NCI-H1436 (cell line): ENCODE results near the gene DHRS13.
"Not testable (repeated sequence)": the region's sequence is repeated elsewhere in the genome, so short reads cannot be mapped to it uniquely, and the experiment has no call there.

Source experiments
- DNase-seq: peaks from one replicate; lab custom pipeline; 2025; lab: John Stamatoyannopoulos, UW

Gene DHRS13

DNA sequence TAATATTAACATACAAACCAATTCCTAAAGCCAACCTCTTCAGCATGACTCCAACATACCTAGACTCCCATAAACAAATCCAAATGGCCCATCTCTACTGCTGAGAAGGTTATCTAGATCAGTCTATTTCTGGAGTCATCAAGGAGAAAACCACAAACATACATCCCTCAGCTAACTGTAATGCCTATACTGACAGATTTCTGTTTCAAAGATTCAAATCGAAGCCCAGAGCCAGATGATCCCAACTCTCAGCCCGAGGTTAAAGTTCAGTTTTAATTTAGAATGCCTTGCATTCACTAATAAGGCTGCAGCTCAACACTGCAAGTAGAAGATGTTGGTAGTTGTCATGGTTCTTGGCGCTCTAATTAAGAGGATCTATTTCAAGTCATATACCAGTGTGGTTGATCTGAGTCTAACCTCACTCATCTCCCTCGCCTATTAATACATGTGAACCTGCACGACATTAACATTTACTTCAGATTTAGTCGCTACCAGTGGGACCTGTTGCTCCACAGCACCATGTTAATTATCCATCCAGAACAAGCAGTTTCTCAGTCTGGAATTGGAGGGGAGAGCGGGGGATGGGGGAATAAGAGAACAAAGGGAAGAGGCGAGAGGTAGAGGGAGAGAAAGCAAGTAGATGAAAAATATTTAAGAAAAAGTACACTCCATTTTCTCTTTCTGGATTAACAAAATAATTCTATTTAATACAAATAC is 33.0 kb upstream of the DHRS13 start:
- DNase-seq: no peak

DNA sequence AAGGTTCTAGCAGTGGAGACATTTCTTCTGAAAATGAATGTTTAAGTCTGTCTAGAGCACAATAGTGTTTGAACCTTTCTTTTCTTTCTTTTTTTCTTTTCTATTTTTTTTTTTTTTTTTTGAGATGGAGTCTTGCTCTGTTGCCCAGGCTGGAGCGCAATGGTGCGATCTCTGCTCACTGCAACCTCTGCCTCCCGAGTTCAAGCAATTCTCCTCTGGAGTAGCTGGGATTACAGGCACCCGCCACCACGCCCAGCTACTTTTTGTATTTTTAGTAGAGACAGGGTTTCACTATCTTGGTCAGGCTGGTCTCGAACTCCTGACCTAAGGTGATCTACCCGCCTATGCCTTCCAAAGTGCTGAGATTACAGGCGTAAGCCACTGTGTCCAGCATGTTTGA is 31.6 kb upstream of the DHRS13 start:
- not testable (repeated sequence) for DNase-seq

DNA sequence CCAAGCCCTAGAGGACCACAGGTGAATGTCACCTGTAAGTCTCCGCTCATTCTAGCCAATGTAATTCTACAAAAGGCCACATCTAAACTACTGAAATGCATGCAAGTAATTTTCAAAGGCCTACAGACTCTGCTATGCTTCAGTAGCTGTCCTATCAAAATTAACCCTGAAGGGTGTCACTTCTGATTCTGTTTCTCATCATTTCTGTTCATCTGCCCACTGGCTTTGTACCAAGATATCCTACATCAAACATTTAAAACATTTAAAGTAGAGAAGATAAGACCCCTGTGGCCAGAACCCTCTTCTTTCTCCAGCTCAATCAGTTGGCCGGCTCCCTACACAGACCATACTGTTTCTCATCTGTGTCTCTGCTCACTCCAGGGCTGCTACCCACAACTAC is 26.9 kb upstream of the DHRS13 start:
- no peak for DNase-seq

DNA sequence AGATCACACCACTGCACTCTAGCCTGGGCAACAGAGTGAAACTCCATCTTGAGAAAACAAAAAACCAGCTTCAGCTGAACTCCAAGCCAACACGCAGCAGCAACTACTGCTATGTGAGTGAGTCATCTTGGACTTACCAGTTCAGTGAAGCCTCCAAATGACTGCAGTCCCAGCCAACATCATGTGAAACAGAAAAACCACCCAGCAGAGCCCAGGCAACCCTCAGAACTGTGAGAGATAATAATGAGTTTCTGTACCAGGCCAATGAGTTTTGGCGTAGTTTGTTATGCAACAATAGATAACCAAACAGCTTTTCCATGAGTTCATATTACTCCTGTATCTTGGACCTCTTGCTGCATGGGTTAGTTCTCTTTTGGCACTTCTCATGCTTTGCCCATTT is 25.2 kb upstream of the DHRS13 start:
- DNase-seq: no peak

DNA sequence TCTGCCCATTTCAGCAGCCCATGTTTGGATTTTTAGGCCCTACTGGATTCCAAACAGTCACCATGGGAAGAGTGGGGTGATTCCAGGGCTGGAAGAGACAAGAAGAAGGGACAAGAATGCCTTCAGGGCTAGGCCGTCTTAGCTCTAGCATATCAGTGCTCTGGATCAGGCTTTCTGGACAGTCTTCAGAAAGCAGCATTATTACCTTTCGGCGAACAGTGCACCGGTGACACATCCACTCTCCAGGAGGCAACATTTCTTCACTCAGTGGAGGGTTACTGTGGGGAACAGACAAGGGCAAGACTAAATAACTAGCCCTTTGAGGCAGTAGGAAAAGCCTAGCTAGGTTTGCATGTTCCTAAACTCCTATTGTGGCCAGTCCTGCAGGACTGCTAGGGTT is 23.9 kb upstream of the DHRS13 start:
- DNase-seq: no peak

DNA sequence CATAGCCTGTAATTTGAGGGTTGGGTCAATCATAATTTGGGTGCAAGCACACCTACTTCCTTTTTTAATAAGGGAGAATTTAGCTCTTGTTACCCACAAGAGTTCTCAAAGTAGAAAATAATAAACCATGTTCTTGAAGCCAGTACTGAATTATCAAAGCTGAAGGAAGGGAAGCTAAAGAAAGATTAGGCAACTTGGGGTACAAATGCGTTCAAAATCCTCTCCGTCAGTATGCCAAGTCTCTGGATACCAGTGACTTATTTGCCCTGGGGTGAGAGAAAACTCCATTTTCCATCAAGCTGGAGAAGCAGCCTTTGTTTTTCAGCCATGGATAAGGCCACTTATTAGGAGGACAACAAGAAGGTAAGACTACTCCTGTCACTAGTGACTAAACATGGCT is 23.5 kb upstream of the DHRS13 start:
- DNase-seq: no peak

DNA sequence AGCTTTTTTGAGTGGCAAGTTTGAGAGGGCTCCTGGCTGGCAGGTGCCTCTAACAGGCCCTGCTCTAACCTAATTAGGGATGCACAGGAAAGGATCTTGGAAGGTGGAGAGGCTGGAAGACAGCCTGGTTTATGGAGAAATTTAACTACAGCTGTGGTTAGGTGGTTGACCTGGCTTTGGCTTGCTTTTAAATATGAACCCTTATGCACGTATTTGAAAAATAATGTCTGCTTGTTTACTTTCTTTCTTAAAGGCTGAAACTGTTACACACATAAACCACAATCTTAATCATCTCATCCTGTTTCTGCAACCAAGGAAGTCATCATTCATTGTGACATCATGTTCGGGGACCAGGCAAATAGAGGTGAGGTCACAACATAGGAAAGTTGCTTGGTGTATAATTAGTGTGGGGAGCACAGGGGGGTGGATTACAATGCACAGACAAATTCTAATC is 23.1 kb upstream of the DHRS13 start:
- no peak for DNase-seq

DNA sequence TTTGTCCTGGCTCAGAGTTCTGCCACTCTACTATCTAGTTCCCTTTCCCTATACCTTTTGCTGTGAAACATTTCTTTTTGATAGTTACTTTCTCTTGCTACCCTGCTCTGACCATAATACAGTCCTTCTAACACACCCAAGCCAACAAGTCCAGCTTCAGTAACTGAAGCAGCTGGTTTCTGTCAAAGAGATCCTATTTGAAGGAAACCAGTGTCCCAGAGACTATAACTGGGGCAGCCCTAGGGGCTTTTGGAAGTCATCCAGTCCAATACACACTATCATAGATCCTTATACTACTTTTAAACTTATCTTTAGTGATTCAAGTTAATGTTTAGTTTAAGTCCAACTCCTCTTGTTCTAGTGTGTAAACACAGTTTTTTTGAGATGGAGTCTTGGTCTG is 17.3 kb upstream of the DHRS13 start:
- DNase-seq: no peak

DNA sequence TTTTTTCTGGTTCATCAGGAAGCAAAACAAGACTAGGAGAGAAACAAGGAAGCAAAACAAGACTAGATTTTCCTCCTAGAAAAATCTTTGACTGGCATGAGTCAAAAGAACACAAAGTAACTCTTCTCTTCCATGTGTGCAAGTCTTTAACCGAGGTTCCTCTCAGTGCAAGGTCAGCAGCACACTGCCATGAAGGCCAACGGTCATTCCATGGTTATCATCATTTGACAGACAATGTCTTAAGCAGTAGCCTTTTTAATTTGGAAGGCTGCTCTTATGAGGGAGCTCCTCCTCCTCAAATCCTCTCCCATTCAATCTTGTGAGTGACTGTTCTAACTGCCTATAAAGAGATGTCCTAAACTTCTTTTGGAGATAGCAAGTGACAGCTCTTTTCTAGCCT is 15.4 kb upstream of the DHRS13 start:
- no peak for DNase-seq

DNA sequence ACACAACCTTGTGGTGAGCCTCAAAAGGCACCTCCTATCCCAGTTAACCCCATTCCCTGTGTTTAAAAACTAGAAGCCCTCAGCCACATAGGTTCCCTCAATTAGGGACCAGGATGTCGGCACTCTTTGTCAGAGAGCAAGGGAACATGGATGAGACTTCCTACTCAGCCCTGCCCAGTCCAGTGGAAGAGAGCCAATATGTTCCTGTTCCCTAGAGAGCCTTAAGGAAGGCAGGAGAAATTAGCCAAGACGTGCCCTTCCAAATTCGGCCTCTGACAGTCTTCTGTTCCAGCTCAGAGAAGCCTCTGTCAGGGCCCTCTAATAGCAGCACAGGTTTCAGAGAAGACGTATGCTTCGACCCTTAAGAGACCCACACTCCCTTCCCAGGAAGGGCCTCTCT is 14.6 kb upstream of the DHRS13 start:
- DNase-seq: no peak

DNA sequence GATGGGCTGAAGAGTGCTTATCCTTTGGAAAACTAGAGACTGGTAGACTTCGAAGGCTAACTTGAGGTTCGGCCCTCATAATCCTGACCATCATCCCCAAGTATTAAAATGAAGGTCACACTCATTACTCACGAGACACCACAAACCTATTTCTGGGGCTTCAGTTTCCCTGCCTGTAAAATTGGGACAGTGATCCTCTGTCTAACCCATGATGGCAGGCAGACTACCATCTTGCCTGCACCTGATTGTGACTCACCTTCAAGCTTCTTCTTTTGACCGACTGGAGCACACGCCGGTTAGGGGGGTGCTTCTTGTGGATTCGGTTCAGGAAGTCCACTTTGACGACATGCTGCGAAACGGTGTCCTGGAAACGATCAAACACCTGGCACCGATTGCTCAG is 14.2 kb upstream of the DHRS13 start:
- no peak for DNase-seq

DNA sequence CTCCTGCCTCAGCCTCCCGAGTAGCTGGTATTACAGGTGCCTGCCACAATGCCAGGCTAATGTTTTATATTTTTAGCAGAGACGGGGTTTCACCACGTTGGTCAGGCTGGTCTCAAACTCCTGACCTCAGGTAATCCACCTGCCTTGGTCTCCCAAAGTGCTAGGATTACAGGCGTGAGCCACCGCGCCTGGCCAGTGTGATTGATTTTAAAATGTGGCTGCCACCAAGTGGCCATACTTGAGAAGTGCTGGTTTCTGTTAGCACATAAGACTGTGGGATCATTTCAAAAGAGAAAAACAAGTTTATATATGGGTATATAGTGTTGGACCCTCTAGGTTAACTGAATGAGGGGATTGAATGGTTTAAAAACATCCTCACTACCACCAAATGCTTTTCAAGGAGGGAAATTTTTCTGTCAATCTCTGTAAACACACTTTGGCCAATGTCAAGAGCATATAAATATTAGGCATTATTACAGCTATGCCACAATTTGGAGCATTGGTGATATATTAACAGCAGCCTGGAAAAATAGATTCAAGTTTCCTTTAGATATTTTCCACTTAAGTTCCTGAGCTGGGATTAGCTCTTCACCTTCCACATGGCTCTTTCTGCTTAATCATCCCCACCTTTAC is 13.5 kb upstream of the DHRS13 start:
- peak; percentile 12 for DNase-seq

DNA sequence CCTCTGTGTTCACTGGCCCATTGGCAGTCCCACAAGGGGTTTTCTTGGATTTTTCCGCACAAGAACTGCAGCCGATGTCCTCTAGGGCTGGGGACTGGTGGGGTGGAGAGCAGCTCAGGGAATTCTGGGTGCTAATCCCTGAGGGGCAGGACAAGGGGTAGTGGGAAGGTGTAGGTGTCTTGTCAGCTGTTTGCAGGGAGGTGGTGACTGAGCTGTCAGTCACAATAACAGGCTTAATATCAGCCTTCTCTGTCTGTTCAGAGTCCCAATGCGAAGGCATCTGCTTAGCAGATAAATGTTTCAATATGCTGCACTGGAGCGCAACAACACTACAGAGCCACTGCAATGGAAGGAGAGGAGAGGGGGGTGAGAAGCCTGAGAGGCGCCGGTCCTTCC is 10.1 kb upstream of the DHRS13 start:
- DNase-seq: no peak

DNA sequence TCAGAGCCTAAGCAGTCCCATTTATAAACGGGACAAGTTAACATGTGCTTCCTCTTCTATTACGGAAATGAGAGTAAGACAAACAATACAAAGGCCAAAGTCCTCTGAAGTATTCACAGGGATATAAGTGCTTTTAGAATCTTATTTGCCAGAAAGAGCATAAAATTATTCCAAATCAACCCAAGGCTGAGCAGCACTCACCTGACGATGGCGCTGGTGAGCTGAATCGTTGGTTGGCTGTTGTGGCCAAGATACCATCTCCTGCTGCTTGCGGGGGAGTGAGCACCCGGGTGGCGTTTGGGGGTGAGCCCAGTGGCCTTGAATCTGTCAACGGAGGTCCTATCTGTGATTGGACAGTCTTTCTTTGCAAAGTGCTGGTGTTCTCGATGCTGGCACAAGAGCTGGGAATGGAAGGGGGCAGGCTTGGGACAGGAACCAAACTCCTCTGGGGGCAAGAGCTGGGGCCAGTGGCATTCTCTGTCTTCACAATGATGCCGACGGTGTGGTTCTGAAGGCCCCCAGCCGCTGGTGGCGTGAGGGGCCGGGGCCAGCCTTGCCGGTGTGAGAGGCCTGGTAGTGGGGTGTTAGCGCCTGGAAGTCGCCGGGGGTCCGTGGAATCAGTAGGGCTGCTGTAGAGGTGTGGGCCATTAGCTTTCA is 9.5 kb upstream of the DHRS13 start:
- no peak for DNase-seq

DNA sequence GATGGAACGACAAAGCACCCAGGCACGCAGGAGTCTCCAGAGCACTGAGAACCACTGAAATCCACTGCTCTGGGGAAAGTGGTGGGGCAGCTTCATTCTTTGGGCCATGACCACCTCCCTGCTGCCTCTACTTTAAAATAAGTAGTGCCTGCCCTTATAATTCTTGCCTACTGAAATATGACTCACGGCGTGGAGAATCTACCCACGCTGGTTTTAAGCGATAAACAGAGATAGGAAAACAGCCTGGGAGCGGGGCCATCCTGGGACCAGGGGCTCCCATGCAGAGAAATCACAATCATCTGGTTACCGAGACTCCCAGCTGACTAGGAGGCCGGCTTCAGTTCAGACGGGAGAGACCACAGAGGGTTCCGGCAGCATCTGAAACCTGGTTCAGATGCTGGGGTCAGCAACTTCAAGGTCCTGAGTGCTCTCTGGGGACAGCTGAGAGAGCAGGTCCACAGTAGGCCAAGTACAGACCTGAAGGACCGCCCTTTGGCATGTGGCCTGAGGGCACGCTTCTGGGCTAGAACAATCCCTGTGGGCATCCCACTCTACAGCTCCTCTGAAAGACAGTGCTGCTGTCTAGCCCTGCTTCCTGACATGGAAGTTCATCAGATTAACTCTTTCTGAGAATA is 8.6 kb upstream of the DHRS13 start:
- DNase-seq: no peak

DNA sequence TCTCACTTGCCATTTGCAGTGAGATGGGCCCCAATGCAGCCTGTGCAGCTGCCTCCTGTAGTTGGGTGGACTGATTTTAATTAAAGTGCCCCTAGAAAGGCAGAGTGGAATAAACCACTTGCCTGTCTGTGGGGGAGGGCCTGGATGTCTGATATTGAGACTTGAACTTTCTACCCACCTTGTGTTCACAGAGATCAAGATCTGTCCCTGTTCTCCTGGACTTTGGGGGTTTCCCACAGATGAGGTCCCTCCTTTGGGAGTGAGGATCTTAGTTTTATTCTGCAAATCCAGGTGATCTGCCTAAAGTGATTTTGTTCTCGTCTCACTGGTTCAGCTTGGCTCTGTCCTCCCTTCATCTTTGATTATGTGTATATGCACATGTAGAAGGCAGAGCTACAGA is 7.7 kb upstream of the DHRS13 start:
- DNase-seq: no peak

DNA sequence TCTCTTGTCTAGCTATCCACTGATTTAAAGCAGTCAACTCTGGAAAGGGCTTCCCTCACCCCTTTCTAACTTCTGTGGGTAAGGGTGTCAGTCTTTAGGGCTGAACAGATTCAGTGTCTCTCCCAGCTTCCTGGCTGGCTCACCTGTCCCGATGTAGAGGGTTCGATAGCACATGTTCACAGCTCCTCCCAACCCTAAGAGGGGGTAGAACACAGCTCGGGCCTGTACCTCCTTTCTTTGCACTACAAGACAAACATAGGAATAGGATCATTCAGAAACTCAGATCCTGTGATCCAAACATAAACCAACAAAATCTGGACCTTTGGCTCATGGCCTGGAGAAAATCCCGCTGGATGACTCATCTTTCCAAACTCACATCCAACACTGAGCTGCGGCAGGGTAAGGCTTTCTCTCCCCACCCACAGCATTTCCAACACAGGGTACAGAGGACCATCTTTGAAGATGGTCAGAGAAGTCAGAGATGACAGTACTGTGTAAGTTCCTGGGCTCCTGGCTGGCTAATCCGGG is 5.8 kb upstream of the DHRS13 start:
- no peak for DNase-seq

DNA sequence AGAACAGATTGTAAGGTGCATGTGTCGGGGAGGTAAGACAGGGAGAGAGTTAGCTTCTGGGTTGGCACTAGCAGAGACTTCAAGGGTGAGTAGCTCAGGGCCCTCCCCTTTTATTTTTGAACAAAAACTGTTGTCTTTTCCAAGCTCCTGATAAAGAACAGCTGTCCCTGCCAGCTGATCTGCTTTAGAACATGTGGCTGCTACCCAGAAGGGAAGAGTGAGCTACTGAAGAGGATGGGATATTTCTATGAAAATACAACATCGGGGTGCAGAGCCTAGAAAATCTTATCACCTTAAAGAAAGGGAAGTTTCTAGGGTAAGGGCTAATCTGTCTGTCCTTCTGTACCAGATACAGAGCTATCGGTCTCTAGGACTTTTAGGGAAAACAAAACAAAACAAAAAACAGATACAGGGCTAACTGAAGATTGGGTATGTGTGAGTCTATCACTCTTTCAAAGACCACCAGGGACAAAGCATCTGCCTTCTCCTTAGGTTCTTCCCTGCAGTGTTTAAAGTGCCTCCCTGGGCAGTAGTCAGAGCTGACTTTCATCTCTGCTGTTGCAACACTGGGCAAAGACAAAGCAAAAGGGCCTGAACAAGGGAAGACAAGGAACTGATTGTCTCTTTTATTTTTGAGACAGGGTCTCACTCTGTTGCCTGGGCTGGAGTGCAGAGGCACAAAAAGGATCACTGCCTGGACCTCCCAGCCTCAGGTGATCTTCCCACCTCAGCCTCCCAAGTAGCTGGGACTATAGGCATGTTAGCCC is 5.0 kb upstream of the DHRS13 start:
- no peak for DNase-seq

DNA sequence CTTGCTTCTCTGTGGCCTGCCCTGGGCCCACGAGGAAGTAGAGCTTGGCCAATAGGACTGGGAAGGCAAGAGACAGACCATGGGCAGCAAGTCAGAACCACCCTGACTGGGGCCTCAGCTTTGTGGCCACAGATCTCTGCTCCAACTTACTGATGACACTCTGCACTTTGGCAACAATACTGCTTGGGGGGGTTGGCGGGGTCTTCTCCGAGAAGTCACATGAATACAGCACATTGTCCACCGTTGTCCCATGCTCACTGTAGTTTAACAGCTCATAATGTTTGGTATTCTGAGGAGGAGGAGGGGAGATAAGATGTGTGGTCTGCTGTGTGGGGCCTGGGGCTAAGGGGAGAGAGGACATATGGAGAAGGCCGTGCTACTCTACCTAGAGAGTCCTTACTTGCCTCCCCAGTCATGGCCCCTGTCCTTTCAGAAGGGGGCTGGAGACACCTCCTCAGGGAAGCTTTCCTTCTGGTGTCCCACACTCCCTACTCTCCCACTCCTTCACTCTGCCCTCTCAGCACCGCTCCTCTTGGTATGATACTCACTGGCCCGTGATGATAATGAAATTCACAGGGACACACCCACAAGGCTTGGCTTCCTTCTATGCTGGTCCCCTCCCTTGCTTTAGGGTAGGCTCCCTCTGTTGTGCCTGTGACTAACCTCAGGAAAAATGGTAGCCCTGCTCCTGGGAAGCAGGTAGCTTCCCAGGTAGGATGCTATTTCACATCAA is 4.0 kb upstream of the DHRS13 start:
- DNase-seq: no peak

DNA sequence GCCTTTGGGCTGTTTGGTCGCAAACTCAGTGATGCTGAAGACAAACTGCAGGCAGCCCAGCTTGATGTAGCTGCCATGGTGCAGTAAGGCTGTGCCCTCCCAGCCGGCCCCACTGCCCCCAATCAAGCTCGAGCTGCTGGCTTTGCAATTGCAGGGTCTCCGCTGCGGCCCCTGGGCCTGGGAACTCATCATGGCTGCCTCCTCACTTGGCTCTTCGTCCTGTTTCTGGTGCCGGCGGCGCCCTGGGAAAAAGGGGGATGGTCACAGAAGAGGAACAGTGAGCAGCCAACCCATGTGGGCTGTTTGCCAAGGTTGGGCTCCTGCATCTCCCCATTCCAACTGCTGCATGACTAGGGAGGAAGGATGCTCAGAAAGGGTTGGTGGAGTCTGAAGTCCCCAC is 3.4 kb upstream of the DHRS13 start:
- DNase-seq: no peak

DNA sequence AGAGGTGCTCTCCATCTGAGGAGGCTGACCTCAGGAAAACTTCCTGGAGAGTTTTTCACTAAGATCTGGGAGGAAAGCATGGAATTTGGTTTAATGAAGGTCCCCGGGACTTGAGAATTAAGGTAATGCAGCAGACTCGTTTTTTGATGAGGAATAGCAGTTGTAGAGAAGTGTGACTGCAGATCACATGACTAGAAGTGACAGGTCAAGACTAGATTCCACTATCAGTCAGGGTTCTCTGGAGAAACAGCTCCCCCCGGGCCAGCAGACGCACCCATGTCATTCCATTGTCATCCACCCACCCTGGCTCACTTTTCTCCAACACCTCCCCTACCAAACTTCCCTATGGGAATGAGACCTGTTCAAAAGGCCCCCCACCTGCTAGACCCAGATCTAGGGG is 1.9 kb upstream of the DHRS13 start:
- DNase-seq: no peak

DNA sequence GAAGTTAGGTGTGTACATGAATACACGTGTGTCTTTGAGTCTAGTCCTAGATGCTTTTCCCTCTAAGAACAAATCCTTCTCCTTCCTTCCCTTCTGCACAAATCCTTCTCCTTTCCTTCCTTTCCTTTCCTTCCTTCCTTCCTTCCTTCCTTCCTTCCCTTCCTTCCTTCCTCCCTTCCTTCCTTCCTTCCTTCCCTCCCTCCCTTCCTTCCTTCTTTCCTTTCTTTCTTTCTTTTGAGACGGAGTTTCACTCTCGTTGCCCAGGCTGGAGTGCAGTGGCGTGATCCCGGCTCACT is 615 bp upstream of the DHRS13 start:
- not testable (repeated sequence) for DNase-seq
